Stimulated activated naive CD8-positive, alpha-beta T cell treated with anti-CD3 and anti-CD28 coated beads, Interleukin-15, Interleukin-2, amounts not matched to agents 100 U/mL and 50 U/mL, for 24 hours (primary cell): ENCODE data around the gene C3orf20.
"Not testable (repeated sequence)": the region's sequence is repeated elsewhere in the genome, so short reads cannot be mapped to it uniquely, and the experiment has no call there.

Experiments used
- ATAC-seq: fragments of 150-1000 bp; cut with Tn5 transposase; one replicate; pipeline ENCODE4 v1.10.0; 2021
- DNase-seq: peaks from one replicate; pipeline ENCODE4 v3.0.0; 2021

C3orf20 gene

DNA sequence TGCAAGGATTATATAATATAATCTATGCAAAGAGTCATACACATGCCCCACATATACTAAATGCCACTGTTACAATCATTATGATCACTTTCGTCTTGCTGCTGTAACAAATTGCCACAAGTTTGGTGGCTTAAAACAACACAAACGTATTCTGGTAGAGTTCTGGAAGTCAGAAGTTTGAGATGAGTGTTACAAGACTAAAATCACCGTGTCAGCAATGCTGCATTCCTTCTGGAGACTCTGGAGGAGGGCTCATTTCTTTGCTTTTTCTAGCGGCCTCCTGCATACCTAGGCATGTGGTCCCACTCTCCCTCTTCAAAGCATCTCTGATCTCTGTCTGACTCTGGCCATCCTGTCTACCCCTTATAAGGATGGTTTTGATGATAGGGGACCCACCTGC, 24.7 kb upstream of the C3orf20 start:
- DNase-seq (no peak), ATAC-seq (no peak)

DNA sequence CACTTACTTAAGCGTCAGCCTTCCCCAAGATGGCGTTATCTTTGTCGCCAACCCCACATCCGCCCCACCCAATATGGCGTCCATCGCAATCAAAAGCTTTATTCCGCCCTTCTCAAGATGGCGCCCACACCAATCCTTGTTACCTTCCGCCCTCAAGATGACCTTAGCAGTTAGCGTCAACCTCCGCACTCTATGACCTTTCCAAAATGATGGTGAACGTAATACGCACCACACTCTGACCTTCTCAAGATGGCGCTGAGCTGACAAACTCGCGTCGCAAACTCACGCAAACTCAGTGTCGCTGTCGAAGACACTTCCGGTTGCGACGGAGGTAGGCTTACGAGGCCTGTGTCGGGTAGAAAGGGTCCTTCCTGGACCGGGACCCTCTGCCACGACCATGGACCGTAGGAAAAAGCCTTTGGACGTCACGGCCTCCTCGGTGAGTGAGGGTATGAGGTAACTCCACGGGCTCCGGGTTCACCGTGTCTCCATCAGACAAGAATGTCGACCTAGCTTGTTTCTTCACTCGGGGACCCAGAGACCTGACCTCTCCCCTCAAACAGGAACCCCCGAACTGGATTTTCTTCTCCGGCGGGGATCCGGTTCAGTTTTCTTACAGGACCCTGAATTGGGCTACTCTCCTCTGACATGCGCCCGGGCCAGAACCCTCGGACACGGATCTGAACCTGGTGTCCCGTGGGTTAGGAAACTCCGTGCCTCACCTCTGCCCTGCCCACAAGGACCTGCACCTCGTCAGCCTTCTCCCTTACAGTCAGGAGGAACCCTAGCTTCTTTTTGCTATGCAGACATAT, 23.3 kb upstream of the C3orf20 start, which contains the start of gene CCDC174:
Gene CCDC174, plus strand, starts transcription at position 323 of the 812 bp plus-strand sequence. Its CDS starts 75 bp downstream, at position 398.
- ATAC-seq, result peak; percentile 98
- peak; percentile 92 for DNase-seq

DNA sequence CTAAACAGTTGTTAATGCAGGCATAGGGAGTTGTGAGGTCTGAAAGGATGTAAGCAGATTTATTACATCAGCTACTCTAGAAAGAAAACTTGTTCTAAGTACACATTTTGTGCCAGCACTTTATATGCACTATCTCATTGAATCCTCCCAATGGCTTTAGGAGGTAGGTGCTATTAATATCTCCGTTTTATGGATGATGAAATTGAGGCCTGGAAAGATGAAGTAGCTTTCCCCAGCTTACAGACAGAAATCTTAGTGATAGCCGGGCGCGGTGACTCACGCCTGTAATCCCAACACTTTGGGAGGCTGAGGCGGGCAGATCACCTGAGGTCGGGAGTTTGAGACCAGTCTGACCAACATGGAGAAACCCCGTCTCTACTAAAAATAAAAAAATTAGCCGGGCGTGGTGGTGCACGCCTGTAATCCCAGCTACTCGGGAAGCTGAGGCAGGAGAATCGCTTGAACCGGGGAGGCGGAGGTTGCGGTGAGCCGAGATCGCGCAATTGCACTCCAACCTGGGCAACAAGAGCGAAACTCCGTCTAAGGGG, 22.5 kb upstream of the C3orf20 start:
- not testable (repeated sequence) for DNase-seq, ATAC-seq

DNA sequence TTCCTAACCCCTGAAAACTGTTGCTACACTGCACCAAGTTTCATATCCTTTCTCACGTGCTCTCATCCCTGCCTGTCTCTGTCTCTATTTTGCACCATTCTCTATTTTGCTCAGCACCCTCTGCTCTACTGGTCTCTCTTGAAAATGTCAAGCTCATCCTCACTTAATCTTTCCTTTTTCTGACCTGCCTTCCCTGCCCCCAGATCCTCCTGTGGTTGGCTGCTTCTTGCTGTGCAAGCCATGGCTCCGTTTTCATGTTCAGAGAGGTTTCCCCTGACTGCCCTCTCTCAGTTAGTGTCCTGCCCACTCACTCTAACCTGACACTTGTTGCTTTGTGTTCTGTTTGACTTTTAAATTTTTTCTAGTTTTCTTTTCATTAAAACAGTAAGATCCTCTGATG, 17.4 kb upstream of the C3orf20 start:
- no peak for DNase-seq
- peak; percentile 20 for ATAC-seq

DNA sequence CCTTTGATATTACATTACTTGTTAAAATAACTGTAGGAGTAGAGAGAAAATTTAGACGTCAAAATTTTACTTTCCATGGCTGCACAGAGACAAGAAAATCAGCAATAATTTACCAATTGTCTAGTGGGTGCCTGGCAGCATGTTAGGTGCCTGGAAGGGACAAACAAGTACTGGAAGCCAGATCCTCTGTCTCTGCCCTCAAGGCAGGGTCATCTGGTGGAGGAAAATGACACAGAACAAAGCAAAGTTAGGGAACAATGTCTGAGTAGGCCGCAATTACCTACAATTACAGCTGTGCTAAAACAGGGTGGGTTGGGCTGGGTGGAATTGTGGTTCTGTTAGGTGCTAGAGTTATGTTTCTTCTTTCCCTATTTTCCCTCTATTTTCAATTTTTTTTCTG, 16.0 kb upstream of the C3orf20 start:
- ATAC-seq, result no peak

DNA sequence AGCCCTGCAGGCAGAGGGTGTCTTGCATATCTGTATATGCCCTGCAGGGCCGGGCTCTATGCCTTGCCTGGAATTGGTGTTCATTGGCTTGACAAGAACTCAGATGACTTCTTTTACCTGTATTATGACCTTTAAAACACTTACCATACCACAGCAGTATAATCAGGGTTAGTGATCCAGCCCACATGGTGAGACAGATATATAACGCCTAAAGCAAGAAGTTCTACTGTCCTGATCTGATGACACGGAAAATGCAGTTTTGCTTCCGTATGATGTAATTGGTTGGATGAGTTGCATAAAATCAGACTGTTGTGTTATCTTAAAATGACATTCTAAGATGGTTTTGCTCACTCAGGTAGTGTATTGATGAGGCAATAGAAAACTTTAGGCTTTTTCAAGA, 14.0 kb upstream of the C3orf20 start:
- DNase-seq, result no peak
- ATAC-seq, result no peak

More for the DNA sequence above, 16.0 kb upstream of the C3orf20 start:
- no peak for DNase-seq

DNA sequence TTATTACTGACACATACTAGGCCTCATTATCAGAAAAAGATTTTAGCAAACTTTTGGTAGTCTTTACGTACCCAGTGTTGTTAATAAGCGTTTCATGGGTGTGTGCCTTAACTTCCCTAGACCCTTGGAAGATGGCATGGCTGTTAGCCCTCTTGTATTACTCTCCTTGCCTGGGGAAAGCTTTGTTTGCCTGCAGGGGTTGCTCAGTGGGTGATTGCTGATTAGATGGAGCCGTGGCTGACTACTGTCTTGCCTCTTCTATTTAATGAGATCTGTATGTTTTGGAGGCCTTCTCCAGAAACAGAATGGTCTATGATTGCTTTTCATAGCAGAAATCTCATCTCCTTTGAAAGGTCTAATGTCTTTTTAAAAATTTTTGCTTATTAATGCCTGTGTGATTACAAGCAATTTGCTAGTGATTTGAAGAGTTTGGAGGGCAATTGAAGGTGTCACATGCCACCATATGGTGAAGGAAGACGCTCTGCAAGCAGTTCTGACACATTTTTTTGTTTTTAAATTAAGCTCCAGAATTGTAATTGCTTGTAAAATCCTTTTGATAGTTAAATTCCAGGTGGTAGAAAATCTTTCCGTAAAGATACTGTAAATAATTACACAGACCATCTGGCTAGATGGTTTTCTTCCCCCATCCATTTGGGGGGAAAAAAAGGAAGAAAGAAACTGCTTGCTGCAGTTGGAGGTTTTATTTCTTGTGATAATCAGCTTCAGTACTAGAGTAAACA, 11.4 kb upstream of the C3orf20 start:
- ATAC-seq (no peak), DNase-seq (no peak)

DNA sequence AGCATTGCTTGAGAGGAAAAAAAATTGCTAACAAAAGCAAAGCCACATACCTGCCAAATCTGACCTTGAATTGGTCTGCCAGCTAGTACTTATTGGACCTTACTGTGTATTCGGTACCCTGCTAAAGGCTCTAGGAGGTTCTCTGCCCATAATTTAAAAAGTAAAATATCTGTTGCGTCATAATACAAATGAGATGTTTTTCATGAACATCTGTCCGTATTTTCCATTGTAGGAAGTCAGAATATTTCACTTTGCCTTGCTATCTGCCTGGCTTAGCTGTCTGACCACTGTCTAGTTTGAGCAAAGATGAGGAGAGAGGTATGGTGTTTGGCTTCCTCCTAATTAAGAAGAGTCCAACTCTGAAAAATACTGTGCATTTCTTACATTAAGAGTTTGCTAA, 10.8 kb upstream of the C3orf20 start:
- DNase-seq (no peak), ATAC-seq (no peak)

DNA sequence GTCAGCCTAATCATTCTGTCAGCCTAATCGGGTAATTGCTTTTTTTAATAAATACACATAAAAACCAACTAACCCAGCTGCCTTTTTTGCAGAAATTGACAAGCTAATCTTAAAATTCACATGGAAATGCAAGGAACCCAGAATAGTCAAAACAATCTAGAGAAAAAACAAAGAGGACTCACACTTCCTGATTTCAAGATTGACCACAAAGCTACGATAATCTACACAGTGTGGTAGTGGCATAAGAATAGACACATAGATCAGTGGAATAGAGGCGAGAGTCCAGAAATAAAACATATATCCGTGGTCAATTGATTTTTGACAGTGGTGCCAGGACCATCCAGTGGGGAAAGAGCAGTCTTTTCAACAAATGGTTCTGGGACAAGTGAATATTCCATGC, 2.4 kb upstream of the C3orf20 start:
- ATAC-seq, result no peak
- DNase-seq, result no peak

DNA sequence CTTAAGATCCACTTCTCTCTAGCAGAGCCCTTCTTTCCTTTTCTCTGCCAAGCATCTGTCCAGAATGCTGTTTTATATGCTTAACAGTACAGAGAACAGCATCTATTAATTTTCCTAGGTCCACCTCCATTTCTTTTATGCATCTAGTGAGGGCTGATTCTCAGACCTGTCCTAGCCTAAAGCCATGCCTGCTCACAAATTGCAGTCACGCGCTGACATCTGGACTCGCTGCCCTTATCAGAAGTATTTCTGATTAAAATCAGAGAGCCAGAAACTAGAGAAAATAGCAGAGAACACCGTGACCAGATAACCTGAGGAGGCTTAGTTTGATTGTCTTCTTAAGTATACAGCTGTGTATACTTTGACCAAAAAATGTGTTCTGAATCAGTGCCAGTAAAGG, 1.9 kb downstream of the C3orf20 start:
- no peak for ATAC-seq

DNA sequence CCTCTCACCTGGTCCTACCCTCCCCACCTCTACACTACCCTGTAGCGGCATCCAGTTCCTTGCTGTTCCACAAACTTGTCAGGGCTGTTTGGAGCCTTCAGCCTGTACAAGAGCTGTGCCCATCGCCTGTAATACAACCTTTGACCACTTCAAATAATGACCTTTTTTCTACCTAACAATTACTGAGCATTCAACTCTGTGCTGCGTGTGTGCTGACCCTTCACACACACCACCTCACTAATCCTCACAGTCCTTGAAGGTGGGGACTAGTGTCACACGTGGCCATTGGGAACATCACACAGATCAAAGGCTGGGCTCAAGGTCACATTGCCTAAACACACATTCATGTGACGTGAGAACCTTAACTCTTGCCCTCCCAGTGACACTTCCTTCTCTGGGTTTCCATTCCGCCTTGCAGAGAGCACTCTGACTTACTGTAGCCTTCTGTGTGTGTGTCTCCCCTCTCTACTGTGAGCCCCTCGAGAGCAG, 3.1 kb downstream of the C3orf20 start:
- DNase-seq (no peak), ATAC-seq (no peak)

More for the DNA sequence above, 1.9 kb downstream of the C3orf20 start:
- no peak for DNase-seq

DNA sequence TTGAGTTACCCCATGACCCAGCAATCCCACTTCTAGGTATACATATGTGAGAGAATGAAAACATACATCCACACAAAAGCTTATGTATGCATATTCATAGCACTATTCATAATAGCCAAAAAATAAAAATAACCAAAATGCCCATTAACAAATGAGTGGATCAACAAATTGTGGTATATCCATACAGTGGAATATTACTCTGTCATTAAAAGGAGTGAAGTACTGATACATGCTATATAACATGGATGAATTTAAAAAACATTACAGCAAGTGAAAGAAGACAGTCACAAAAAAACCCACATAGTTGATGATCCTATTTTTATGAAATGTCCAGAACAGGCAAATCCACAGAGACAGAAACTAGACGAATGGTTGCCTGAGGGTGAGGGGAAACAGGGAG, 5.2 kb downstream of the C3orf20 start:
- ATAC-seq, result no peak

DNA sequence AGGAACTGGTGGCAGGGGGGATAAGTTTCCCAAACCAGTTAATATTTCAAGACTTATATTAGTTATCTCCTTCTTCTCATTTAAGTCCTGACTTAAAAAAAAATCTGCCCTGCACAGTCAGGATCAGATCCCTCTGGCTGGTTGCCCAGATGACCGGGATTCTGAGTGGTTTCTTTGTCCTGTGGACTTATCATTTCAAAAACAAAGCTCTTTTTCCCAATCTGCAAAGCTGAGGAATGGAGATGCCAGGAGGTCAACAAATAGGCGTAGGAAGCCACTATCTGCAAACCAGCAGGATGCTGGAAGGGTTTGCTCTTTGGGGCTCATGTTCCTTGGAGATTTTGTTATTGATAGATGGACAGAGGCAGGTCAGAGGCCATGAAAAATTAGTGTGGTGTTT, 5.8 kb downstream of the C3orf20 start:
- no peak for ATAC-seq

More for the DNA sequence above, 5.2 kb downstream of the C3orf20 start:
- no peak for DNase-seq

DNA sequence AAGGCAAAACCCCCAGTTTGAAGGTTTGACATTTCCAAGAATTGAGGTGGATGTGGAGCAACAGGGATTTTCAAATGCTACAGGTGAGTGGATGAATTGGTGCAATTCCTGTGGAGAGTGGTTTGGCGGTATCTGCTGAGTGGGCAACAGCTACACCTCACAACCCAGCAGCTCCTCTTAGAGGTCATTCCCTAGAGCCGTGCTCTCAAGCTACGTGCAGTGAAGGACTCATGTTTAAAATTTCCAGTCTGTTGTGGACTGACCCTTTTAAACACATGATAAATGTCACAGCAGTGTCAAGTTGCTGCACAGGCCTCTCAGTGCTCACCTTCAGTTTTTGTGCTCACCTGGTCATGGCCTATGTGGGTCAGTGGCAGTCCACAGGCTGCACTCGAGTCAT, 9.5 kb downstream of the C3orf20 start:
- ATAC-seq, result no peak
- no peak for DNase-seq

More for the DNA sequence above, 5.8 kb downstream of the C3orf20 start:
- no peak for DNase-seq

DNA sequence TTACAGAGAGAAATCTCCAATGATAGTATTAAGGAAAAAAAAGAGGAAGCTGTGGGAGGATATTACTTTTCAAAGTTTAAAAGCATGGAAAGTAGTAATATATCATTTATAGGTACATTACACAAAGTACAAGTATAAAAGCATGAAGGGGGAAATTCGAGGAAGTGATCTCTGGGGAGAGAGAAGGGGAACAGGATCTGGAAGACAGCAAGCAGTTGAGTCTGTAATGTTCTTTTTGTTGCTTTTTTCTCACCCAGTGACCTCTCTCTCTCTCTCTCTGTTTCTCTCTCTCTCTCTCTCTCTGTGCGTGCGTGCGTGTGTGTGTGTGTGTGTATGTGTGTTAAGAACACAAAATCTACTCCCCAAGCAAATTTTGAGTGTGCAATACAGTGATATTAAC, 10.2 kb downstream of the C3orf20 start:
- no peak for ATAC-seq
- no peak for DNase-seq

DNA sequence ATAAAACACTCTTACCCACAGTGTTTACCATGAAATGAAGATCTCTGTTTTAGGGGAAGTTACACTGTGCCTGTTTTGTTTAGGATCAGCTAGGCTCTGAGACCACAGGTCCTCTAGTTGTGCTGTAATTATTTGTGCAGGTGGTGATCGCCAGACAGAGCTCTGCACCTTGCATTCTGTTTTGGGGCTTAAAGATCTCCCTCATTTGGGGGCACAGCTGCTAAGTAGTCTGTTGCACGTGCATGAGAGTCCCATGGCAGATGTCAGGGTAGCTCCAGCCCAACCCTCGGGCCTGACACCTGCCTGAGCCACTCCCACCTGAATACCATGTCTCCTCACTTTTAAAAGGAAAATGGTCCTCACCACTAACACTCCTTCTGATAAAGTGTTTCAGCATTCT, 12.4 kb downstream of the C3orf20 start:
- ATAC-seq (no peak), DNase-seq (no peak)

DNA sequence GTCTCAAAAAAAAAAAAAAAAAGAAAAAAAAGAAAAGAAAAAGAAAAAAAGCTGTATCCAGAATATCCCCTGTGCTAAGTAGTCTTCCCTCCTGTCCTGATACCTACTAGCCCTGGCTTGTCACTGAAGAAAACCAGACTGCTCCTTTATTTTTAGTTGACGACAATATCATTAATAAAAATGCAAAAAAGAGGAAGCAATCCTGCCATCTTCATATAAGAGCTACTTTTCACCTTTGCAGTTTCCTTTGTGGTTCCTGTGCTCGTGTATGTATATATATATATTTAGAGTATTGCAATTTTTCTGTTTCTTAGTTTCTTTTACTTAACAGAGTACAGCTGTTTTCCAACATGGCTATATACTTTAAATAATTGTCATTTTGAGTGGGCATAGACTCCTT, 13.6 kb downstream of the C3orf20 start:
- no peak for DNase-seq
- ATAC-seq, result no peak

DNA sequence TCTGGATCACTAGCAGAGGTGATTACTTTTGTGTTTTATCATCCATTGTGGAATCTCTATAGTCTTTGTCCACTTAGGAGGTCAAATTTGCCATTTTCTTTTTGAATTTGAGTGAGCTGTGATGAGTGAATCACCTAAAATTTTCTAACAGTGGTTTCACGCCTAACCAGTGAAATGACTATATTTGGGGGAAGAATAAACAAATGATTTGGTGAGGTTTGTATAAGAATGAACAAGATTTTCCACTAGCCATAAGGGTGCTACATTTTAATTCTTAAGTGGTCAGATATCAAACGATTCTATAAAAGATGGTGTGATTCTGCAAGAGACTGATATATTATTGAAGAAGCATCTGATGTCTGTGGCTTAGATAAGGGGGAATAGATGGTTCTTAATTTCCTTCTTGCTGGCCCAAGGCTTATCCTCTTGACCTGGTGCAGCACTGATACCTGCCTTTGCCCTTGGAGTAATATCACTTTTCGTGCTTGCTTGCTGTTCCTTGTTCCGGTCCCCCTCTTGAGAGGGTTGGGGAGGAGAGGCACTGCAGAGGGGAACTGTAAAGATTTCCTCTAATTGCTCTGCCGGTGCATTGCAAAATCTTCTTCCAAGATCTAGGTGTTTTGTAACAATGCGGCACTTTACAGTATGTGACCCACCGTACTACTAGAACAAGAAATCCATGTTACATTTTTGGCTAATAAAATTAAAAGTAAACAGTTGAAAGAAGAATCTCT, 14.5 kb downstream of the C3orf20 start:
- ATAC-seq (peak; percentile 46), DNase-seq (no peak)

DNA sequence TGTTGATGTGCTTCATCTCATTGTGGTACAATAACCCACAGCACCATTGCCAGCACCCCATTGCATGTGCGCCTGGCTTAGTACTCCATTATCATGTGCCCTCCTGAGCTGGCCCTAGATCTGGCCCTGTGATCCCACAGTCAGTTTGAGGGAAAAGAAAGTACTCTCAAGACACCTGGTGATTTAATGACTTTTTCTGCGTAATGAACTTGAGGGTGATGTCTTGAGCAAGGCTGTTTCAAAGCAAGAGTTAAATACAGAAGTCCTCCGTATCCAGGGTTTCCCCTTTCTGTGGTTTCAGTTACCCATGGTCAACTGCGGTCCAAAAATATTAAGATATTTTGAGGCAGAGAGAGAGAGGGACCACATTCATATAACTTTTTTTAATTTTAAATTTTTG, 16.3 kb downstream of the C3orf20 start:
- no peak for DNase-seq

DNA sequence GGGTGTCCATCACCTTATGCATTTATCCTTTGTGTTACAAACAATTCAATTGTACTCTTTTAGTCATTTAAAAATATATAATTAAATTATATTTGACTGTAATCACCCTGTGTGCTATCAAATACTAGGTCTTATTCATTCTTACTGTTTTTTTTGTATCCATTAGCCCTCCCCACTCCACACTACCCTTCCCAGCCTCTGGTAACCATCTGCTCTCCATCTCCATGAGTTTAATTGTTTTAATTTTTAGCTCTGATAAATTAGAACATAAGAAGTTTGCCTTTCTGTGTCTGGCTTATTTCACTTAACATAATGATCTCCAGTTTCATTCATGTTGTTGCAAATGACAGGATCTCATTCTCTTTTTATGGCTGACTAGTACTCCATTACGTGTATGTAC, 16.8 kb downstream of the C3orf20 start:
- ATAC-seq, result no peak

More for the DNA sequence above, 16.3 kb downstream of the C3orf20 start:
- no peak for ATAC-seq

DNA sequence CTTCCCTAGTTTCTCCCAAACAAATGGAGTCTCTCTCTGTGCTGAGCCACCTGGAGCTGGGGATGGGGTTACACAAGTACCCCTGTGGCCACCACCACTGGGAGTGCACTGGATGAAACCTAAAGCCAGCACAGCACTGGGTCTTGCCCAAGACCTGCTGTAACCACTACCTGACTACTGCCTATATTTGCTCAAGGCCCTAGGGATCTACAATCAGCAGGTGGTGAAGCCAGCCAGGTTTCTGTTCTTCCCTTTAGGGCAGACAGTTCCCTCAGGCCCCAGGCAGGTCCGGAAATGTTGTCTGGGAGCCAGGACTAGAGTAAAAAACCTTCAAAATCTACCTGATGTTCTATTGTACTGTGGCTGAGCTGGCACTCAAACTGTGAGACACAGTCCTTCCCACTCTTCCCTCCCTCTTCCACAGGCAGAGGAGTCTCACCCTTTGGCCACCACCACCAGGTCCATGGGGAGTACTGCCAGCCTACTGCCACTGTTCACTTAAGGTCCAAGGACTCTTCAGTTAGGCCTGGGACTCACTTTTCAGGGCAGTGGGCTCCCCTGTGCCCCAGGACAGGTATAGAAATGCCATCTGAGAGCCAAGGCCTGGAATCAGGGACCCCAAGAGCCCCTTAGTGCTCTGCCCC, 23.8 kb downstream of the C3orf20 start:
- DNase-seq (no peak), ATAC-seq (no peak)

More for the DNA sequence above, 16.8 kb downstream of the C3orf20 start:
- no peak for DNase-seq

DNA sequence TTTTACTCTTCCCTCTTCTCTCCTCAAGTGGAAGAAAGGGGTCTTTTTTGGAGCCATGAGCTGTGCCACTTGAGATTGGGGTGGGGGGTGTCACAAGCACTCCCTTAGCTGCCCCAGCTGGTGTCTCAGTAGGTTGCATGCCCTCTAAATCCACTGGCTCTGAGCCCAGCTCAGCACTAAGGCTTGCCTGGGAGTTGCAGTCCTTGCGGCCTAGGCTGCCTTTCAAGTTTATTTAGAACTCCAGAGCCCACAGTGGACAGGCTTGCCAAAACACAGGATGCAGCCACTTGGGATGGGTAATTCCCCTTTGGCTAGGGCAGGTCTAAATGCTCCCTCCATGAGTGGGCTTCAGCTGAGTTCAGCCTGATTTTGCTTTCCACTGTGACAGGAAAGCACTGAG, 24.7 kb downstream of the C3orf20 start:
- no peak for DNase-seq
- ATAC-seq, result no peak
